Activated naive CD8-positive, alpha-beta T cell treated with anti-CD3 and anti-CD28 coated beads, Interleukin-2, amount 10 ng/mL, durations not matched to agents 7 days and 5 days (primary cell): ENCODE data around the gene EYA2. TPM values are rescaled to one million over a fixed set of nuclear protein-coding genes. Genes with fewer than 3 reads are reported as not detected.
"Not testable (repeated sequence)": the region's sequence is repeated elsewhere in the genome, so short reads cannot be mapped to it uniquely, and the experiment has no call there.

Source experiments
- ATAC-seq: fragments of 150-1000 bp; cut with Tn5 transposase; one replicate; pipeline ENCODE4 v1.10.0; 2021; ENCODE audit warnings: low read depth, moderate library complexity
- POLR2A ChIA-PET: fragments of 350-600 bp; sonication (Branson Sonifier 250); formaldehyde crosslinking; loops from one replicate; lab custom pipeline; 2021; ENCODE audit warnings: antibody characterized with exemption; lab: Charles Lee
- DNase-seq: peaks from one replicate; pipeline ENCODE4 v3.0.0; 2021
- H3K27ac Mint-ChIP-seq: one replicate; pipeline ENCODE4 v1.8.0; 2022; ENCODE audit warnings: mild to moderate bottlenecking, mixed read lengths
- H3K27me3 Mint-ChIP-seq: one replicate; pipeline ENCODE4 v1.8.0; 2022; ENCODE audit warnings: mild to moderate bottlenecking, moderate library complexity, mixed read lengths
- H3K36me3 Mint-ChIP-seq: one replicate; pipeline ENCODE4 v1.8.0; 2021; ENCODE audit warnings: mild to moderate bottlenecking, mixed read lengths
- H3K4me1 Mint-ChIP-seq: one replicate; pipeline ENCODE4 v1.8.0; 2021; ENCODE audit warnings: mixed read lengths
- H3K4me3 Mint-ChIP-seq: one replicate; pipeline ENCODE4 v1.8.0; 2022; ENCODE audit warnings: mild to moderate bottlenecking, moderate library complexity, mixed read lengths
- H3K9me3 Mint-ChIP-seq: one replicate; pipeline ENCODE4 v1.8.0; 2021; ENCODE audit warnings: mixed read lengths
- total RNA-seq, 2 experiments: library from RNA; stranded (reverse); gene quantifications; one replicate each; pipeline ENCODE4 v1.2.3, GENCODE V29; 2021

EYA2 gene
- total RNA-seq, 2 experiments from 2014 or later: not detected

- Mint-ChIP-seq H3K9me3 (peaks cover 6% of the 10 kb centered on the region), H3K4me3 (no peak overlapping the region), H3K27ac (no peak overlapping the region), H3K4me1 (peaks cover 1% of the 10 kb centered on the region), H3K27me3 (peaks cover 9% of the 10 kb centered on the region), H3K36me3 (no peaks in the 10 kb centered on the region)
- ATAC-seq (no peak), DNase-seq (no peak)
- POLR2A ChIA-PET: no interaction called here
These were observed 65.2 kb downstream of the EYA2 start for GRCh38 chr20:46959821-46960220.

- ATAC-seq (no peak), DNase-seq (no peak)
- Mint-ChIP-seq H3K4me3 (no peak overlapping the region), H3K9me3 (peaks cover 6% of the 10 kb centered on the region), H3K4me1 (peaks cover 1% of the 10 kb centered on the region), H3K36me3 (no peaks in the 10 kb centered on the region), H3K27me3 (peaks cover 9% of the 10 kb centered on the region), H3K27ac (no peak overlapping the region)
- POLR2A ChIA-PET: no interaction called here
These were observed 65.9 kb downstream of the EYA2 start for GRCh38 chr20:46960536-46960935.

- H3K27me3 Mint-ChIP-seq, POLR2A ChIA-PET, H3K9me3 Mint-ChIP-seq, H3K4me3 Mint-ChIP-seq, H3K27ac Mint-ChIP-seq, ATAC-seq, H3K4me1 Mint-ChIP-seq, H3K36me3 Mint-ChIP-seq, DNase-seq: not testable (repeated sequence)
These were observed 67.3 kb downstream of the EYA2 start for GRCh38 chr20:46961968-46962367.

- DNase-seq (no peak), ATAC-seq (no peak)
- H3K4me1 Mint-ChIP-seq: peaks cover 1% of the 10 kb centered on the region
- H3K27me3 Mint-ChIP-seq: peaks cover 6% of the 10 kb centered on the region
- H3K27ac Mint-ChIP-seq: no peak overlapping the region
- no peaks in the 10 kb centered on the region for H3K9me3 Mint-ChIP-seq
- POLR2A ChIA-PET: no interaction called here
- no peak overlapping the region for H3K4me3 Mint-ChIP-seq
- no peaks in the 10 kb centered on the region for H3K36me3 Mint-ChIP-seq
These were observed 68.0 kb downstream of the EYA2 start for GRCh38 chr20:46962452-46963195.

- POLR2A ChIA-PET: no interaction called here
- Mint-ChIP-seq H3K4me3 (no peak overlapping the region), H3K4me1 (peaks cover 1% of the 10 kb centered on the region), H3K9me3 (no peaks in the 10 kb centered on the region), H3K36me3 (no peaks in the 10 kb centered on the region), H3K27ac (no peak overlapping the region), H3K27me3 (peaks cover 6% of the 10 kb centered on the region)
- DNase-seq (no peak), ATAC-seq (no peak)
These were observed 68.5 kb downstream of the EYA2 start for GRCh38 chr20:46963196-46963529.

- H3K4me1 Mint-ChIP-seq: peaks cover 1% of the 10 kb centered on the region
- peaks cover 8% of the 10 kb centered on the region for H3K27me3 Mint-ChIP-seq
- ATAC-seq (no peak), DNase-seq (no peak)
- H3K27ac Mint-ChIP-seq: no peak overlapping the region
- POLR2A ChIA-PET: no interaction called here
- no peak overlapping the region for H3K4me3 Mint-ChIP-seq
- no peaks in the 10 kb centered on the region for H3K36me3 Mint-ChIP-seq
- no peaks in the 10 kb centered on the region for H3K9me3 Mint-ChIP-seq
These were observed 69.3 kb downstream of the EYA2 start for GRCh38 chr20:46963758-46964617.

- POLR2A ChIA-PET: no interaction called here
- DNase-seq (no peak), ATAC-seq (no peak)
- H3K36me3 Mint-ChIP-seq: no peaks in the 10 kb centered on the region
- no peak overlapping the region for H3K4me3 Mint-ChIP-seq
- H3K27me3 Mint-ChIP-seq: peaks cover 8% of the 10 kb centered on the region
- H3K27ac Mint-ChIP-seq: no peak overlapping the region
- no peaks in the 10 kb centered on the region for H3K9me3 Mint-ChIP-seq
- H3K4me1 Mint-ChIP-seq: peaks cover 1% of the 10 kb centered on the region
These were observed 70.2 kb downstream of the EYA2 start for GRCh38 chr20:46964618-46965455.

GRCh38 chr20:46965477-46965876, 70.8 kb downstream of the EYA2 start:
- POLR2A ChIA-PET: no interaction called here
- H3K9me3 Mint-ChIP-seq: no peaks in the 10 kb centered on the region
- H3K36me3 Mint-ChIP-seq: no peaks in the 10 kb centered on the region
- H3K4me3 Mint-ChIP-seq: no peak overlapping the region
- no peak for DNase-seq
- H3K4me1 Mint-ChIP-seq: peaks cover 1% of the 10 kb centered on the region
- no peak overlapping the region for H3K27ac Mint-ChIP-seq
- H3K27me3 Mint-ChIP-seq: peaks cover 14% of the 10 kb centered on the region
- ATAC-seq: no peak

GRCh38 chr20:46967646-46968045, 73.0 kb downstream of the EYA2 start:
- no peak overlapping the region for H3K4me3 Mint-ChIP-seq
- H3K27ac Mint-ChIP-seq: no peak overlapping the region
- no peaks in the 10 kb centered on the region for H3K9me3 Mint-ChIP-seq
- peaks cover 30% of the 10 kb centered on the region for H3K27me3 Mint-ChIP-seq
- POLR2A ChIA-PET: no interaction called here
- H3K36me3 Mint-ChIP-seq: no peaks in the 10 kb centered on the region
- DNase-seq: no peak
- no peak for ATAC-seq
- H3K4me1 Mint-ChIP-seq: peaks cover 6% of the 10 kb centered on the region

GRCh38 chr20:46970937-46971630, 76.4 kb downstream of the EYA2 start:
- Mint-ChIP-seq H3K4me3 (no peak overlapping the region), H3K27me3 (peaks cover 45% of the 10 kb centered on the region), H3K9me3 (no peaks in the 10 kb centered on the region), H3K4me1 (peaks cover 14% of the 10 kb centered on the region), H3K27ac (no peak overlapping the region), H3K36me3 (no peaks in the 10 kb centered on the region)
- no peak for DNase-seq
- POLR2A ChIA-PET: interaction anchor here (0.6 kb wide), 1 partner anchor 756 kb away, joined by 3 read pairs; no protein-coding TSS in a partner anchor
- ATAC-seq: peak; percentile 52

GRCh38 chr20:46973766-46974165, 79.1 kb downstream of the EYA2 start:
- Mint-ChIP-seq H3K27me3 (peaks cover 62% of the 10 kb centered on the region), H3K27ac (no peak overlapping the region), H3K9me3 (no peaks in the 10 kb centered on the region), H3K36me3 (no peaks in the 10 kb centered on the region), H3K4me3 (no peak overlapping the region), H3K4me1 (peaks cover 17% of the 10 kb centered on the region)
- ATAC-seq: no peak
- POLR2A ChIA-PET: interaction anchor here (0.7 kb wide), 1 partner anchor 146 kb away, joined by 3 read pairs; no protein-coding TSS in a partner anchor
- no peak for DNase-seq

GRCh38 chr20:46974669-46975434, 80.2 kb downstream of the EYA2 start:
- Mint-ChIP-seq H3K9me3 (no peaks in the 10 kb centered on the region), H3K27me3 (peaks cover 70% of the 10 kb centered on the region), H3K36me3 (no peaks in the 10 kb centered on the region), H3K27ac (no peak overlapping the region), H3K4me3 (peak overlapping the region; percentile 6), H3K4me1 (peaks cover 25% of the 10 kb centered on the region)
- POLR2A ChIA-PET: interaction anchor here (0.7 kb wide), 1 partner anchor 18 kb away, joined by 3 read pairs; no protein-coding TSS in a partner anchor
- ATAC-seq (peak; percentile 54), DNase-seq (no peak)
